ENCODE data around the gene CCT5.
"Not testable (repeated sequence)": the region's sequence is repeated elsewhere in the genome, so short reads cannot be mapped to it uniquely, and the experiment has no call there.

CCT5 gene

DNA sequence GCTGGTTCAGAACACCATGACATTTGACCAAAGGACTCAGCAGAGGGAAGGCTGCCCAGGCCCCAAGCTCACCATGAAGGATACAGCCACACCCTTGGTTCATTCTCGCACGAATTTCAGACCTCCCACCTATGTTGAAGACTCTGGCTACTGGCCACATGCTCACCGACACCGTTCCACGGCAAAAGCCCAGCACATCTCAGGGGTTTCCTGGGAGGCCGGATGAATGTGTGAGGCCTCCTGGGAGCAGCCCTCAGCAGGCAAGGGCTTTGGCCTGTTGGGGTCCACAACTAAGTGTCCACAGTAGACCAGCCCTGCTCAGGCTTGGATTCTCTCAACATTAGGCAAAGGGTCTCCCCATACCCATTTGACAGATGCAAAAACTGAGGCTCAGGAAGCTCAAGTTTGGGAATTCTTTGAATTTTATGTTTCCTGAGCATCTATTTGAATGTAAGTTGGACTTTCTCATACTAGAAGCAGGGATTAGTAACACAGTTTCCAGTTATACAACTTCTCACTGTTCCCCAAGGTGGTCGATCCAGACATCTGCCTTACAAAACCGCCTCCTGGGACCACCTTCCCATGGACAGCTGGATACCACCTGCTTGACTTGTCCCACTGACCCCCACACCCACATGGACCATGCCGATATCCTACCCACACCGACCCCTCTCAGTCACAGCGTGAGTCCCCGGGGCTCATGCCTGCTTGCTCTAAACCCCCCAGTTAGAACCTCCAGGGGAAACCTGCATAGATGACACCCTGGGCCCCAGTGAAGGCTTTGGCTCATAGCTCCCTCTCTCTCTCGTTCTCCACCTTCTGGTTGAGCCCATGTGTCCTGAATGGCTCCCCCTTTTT is 27.9 kb downstream of the CCT5 start:
- no peak for DNase-seq (ENCODE audit: low spot score)

GRCh38 chr5:10278658-10279279 is 28.7 kb downstream of the CCT5 start:
- no peak for DNase-seq (ENCODE audit: low spot score)

DNA sequence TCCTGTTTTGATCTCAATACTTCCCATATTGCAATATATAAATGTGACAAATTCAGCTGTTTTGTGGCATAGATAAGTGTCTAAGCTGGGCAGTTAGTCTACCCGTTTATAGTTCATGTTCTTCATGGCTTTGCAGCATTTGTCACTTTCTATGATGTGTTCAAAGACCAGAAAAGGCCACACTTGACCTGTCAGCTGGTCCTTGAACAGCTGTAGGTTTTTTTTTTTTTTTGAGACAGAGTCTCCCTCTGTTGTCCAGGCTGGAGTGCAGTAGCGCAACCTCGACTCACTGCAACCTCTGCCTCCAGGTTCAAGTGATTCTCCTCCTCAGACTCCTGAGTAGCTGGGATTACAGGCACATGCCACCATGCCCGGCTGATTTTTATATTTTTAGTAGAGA is 29.2 kb downstream of the CCT5 start:
- no peak for DNase-seq (ENCODE audit: low spot score)

GRCh38 chr5:10279925-10280720 is 30.0 kb downstream of the CCT5 start:
- DNase-seq (ENCODE audit: low spot score), result no peak

DNA sequence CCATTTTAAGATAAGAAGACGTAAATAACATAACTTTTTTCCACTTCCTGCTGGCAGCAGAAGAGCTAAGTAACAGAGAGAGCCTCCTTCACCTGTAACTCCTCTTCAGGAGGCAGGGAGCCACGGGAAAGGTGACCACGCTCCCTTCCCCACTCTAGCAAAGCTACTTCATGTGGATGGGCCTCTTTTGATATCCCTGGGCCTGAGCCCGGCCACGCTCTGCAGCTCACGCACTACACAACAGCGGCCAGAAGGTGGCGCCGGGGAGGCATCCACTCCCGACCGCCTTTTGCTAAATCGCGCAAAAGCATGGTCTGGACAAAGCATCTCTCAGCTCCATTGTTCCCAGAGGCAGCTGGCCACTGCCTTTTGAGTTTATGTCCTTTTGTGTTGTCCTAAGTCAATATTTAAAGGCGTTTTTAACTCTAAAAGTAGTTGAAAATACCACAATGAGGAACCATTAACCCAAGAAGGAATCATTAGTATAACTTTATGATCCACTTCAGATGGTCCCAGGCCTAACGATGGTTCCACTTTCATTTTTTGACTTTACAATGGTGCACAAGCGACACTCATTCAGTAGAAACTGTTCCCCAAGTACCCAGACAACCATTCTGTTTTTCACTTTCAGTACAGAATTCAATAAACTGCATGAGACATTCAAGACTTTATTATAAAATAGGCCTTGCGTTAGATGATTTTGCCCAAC is 34.0 kb downstream of the CCT5 start:
- DNase-seq (ENCODE audit: low spot score), result peak; percentile 84

DNA sequence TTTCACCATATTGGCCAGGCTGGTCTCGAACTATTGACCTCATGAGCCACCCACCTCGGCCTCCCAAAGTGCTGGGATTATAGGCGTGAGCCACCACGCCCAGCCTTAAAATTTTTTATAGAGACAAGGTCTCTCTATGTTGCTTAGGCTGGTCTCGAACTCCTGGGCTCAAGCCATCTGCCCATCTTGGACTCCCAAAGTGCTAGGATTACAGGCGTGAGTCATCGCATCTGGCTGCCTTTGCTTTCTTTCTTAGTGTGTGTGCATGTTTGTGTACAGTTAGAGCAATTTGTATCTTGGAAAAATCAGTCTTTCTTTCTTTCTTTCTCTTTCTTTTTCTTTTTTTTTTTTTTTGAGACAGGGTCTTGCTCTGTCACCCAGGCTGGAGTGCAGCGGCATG is 35.3 kb downstream of the CCT5 start:
- DNase-seq (ENCODE audit: low spot score), result not testable (repeated sequence)

- DNase-seq (ENCODE audit: low spot score), result no peak
These were observed 36.2 kb downstream of the CCT5 start for GRCh38 chr5:10286162-10286861.

- no peak for DNase-seq (ENCODE audit: low spot score)
These were observed 36.8 kb downstream of the CCT5 start for GRCh38 chr5:10286862-10287227.

DNA sequence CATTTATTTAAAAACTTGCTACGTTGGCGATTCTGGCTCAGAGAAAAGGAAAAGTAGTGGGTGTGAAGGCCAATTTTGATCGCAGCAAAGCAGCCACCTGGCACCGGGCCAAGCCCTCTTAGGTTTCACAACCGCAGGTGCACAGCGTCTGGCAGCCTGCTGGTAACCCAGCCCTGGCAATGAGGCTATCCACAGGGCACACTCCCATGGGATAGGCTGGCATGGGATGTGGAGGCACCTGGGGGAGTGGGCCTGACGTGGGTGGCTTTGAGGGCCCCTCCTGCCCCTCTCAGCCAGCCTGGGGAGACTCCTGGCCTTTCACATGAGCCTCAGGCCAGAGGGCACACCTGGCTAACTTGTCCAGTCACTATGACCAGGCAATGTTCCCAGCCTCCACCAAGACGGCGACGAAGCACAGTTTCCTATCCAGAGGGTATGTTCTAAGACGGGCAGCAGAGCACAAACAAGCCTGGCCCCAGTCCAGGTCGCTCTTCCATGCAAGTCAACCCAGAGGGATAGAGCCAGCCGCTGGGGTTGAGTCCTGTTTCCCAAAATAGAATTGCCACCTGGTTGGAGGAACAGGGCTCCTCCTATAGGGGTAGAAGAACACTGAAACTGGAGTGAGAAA is 38.6 kb downstream of the CCT5 start:
- DNase-seq (ENCODE audit: low spot score), result no peak

DNA sequence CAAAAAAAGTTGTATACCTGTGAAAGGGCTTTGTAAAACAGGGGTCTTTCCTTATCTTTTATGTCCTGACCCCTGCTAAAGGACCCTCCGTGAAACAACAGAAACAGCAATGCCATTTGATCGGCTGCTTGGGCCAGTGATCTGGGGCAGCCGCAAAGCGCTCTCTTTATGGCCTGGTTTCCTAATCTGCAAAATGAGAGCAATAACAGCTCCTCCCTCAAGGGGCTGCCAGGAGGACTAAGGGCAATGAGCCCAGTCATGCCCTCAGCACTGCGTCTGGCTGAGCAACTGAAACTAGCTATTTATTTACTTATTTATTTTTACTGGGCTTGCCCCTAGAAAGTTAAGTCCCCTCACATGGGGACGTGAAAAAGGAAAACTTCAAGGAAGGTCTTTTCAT is 39.3 kb downstream of the CCT5 start:
- peak; percentile 24 for DNase-seq (ENCODE audit: low spot score)

GRCh38 chr5:10289991-10290390 is 39.9 kb downstream of the CCT5 start:
- no peak for DNase-seq (ENCODE audit: low spot score)

DNA sequence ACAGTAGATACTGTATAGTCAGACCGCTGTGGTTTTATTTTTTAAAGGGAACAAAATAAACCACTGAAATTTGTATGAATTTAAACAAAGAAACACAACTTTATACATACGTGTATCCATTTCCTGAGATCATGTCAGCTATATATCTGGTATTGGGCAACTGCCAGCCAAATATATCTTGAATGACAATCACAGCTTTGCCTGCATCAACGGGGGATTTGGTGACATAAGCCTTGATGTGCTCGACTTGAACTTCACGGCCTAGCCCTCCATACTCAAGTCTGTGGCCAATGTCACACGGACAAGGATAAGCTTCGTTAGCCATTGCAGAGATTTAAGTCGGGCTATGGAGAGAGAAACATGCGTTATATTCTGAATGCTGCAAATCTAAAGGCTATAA is 40.4 kb downstream of the CCT5 start:
- no peak for DNase-seq (ENCODE audit: low spot score)

- no peak for DNase-seq (ENCODE audit: low spot score)
These were observed 41.7 kb downstream of the CCT5 start for GRCh38 chr5:10291692-10292339.

- no peak for DNase-seq (ENCODE audit: low spot score)
These were observed 44.0 kb downstream of the CCT5 start for GRCh38 chr5:10293907-10294662.

DNA sequence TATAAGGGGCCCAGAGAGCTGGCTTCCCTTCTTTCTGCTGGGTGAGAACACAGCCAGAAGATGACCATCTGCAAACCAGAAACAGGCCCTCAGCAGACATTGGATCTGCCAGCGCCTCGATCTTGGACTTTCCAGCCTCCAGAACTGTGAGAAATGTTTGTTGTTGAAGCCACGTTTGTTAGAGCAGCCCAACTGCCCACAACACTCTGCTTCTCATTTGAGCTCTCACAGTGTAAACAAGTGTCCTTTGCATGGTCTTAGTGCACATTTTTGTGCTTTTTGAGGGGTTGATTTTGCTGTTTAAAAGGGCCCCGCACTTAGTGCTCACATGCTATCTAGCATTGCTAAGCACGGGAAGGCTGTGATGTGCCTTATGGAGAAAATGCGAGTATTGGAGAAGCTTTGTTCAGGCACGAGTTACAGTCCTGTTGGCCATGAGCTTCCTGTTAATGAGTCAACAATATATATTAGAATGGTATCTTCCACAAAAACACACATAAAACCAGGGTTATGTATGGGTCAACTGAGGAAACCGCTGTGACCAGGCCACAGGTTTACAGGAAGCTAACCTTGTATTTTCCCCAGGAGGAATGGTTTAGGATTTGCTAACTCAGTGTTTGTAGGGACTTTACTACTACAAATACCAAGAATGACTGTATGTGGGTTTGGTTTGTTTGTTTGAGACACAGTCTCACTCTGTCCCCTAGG is 45.7 kb downstream of the CCT5 start:
- DNase-seq (ENCODE audit: low spot score), result no peak

GRCh38 chr5:10297646-10298204 is 47.6 kb downstream of the CCT5 start:
- DNase-seq (ENCODE audit: low spot score), result no peak

GRCh38 chr5:10300246-10300645 is 50.2 kb downstream of the CCT5 start:
- no peak for DNase-seq (ENCODE audit: low spot score)

- DNase-seq (ENCODE audit: low spot score), result no peak
These were observed 51.2 kb downstream of the CCT5 start for GRCh38 chr5:10301266-10301665.

Data from globus pallidus (tissue), 1 donor.